GM20000 (cell line): ENCODE measurements around the gene AMBP.

Source experiments
- DNase-seq: peaks from one replicate; pipeline ENCODE4 v3.0.0; 2012; ENCODE audit warnings: low spot score
- TF ChIP-seq, protein P1 (sequence below): IDR thresholded peaks from 2 replicates; pipeline ENCODE4 v1.5.1; 2012; ENCODE audit warnings: mild to moderate bottlenecking, control low read depth; ENCODE audit errors: extremely low read depth, missing control alignments

Gene AMBP

DNA sequence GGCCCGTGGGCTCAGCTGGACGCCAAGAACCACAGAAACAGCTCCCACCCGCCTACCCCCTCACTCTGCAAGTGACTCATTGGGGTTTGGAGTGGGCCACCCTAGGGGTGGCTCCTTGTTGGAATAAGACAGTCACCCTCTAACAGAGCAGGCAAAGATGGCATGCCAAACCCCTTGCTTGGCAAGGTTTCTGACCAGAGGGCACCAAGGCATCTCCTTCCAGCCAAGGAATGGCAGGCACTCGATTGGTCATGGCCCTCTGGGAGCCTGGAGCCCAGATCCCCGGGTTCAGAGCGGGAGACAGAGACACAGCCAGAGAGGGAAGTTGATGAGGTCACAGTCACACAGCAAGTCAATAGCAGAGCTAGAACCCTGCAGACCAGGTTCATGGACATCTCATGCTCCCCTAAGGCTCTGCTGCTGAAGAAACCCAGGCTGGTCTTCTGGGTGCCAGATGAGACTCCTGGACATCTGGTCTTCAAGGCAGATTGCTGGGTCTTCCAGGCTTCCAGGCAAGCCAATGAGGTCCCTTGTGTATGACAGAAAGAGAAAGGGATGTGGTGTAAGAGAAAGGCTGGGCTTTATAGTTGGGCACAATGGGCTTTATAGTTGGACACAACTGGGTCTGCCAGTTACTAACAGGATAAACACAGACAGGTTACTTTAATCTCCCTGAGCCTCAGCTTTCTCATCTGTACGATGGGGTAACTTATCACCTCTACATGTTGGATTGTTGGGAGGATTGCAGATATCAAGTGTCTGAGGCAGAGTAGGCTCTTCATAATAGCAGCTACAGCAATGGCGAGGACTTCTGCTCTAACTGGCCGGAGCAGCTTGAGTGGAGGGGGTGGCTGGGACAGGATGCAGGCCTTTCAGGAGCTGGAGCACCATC is 44.3 kb upstream of the AMBP start:
- no peak for DNase-seq
- TF ChIP-seq, protein P1, sequence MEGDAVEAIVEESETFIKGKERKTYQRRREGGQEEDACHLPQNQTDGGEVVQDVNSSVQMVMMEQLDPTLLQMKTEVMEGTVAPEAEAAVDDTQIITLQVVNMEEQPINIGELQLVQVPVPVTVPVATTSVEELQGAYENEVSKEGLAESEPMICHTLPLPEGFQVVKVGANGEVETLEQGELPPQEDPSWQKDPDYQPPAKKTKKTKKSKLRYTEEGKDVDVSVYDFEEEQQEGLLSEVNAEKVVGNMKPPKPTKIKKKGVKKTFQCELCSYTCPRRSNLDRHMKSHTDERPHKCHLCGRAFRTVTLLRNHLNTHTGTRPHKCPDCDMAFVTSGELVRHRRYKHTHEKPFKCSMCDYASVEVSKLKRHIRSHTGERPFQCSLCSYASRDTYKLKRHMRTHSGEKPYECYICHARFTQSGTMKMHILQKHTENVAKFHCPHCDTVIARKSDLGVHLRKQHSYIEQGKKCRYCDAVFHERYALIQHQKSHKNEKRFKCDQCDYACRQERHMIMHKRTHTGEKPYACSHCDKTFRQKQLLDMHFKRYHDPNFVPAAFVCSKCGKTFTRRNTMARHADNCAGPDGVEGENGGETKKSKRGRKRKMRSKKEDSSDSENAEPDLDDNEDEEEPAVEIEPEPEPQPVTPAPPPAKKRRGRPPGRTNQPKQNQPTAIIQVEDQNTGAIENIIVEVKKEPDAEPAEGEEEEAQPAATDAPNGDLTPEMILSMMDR: no peak

GRCh38 chr9:114121227-114122135 is 43.4 kb upstream of the AMBP start:
- DNase-seq: no peak
- TF ChIP-seq, protein P1: no peak

GRCh38 chr9:114120192-114121014 is 42.3 kb upstream of the AMBP start:
- TF ChIP-seq, protein P1: no peak
- DNase-seq: no peak

DNA sequence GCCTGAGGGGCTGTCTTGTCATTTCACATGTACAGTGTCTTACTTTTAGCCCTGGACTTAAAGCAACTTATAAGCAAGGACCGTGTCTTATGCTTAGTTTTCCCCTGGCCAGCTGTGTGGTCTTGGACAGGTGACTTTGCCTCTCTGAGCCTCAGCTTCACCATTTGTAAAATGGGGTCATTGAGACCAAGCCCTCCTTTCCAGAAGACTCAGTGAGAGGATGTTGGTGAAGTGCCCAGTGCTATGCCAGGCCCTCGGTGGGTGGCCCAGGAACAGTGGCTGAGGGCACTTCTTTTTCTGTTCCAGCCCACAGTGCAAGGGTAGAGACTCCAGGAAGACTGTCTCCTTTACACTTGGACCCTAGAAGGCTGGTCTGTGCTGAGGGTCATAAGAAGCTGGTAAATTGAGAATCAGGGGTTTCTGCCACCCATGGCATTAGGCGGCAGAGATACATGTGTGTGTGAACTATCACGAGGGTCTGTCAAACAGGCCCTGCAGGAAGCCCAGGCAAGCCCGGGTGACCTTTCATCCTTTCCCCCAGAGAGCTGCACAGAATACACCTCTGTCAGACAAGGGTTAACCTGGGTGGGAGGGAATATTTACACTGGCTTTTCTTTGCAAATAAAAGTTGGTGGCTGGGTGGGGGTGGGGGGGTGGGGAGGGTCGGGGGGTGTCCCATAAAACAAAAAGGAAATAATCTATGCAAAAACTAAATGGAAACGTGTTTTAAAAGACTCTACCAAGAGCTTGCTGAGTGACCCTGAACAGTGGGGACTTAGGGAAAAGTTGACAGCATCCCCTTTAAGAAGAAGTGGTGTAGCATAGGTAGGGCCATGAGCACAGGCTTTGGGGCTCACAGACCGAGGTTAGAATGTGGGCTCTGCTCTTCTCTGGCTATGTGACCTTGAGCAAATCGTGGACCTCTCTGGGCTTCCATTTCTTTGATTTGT is 41.4 kb upstream of the AMBP start:
- TF ChIP-seq, protein P1: no peak

DNA sequence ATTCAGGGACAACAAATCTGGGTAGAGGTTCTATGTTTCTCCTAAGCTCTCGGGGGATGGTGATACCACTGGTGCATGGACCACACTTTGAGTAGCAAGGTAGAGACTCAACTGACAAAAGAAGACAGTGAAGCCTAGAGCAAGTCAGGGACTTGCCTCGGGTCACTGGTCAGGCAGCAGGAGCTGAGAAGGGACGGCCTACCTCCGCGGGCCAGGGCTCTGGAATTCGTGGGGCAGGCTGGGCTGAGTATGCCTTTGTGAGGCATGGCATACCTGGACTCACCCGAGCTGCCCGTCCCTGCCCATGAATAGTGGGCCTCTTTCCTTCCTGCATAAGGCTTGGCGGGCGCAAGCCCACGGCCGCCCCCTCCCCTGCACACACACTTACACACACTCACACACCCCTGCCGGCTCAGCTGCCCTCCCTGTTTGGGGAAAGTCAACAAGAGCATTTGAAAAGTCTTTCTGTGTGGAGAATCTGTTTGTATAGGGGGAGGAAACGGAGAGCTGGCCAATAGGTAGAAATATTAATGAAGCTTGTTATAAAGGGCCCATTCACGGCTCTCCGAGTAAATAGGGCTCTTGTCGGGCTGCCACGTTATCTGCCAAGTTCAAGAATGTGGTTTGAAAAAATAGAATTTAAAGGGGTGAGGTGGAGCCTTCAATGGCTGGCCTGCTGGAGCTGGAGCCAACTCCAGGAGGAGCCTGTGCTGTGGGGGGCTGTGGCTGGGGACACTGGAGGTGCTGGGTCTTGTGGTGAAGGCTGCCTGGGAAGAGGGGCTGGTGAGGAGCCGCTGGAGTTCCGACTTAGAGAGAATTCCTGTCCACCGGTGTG is 40.1 kb upstream of the AMBP start:
- TF ChIP-seq, protein P1: no peak
- DNase-seq: no peak

More for the DNA sequence above, 41.4 kb upstream of the AMBP start:
- DNase-seq: no peak
